H1 (cell line): ENCODE results near the gene PPP2R2C. TPM values are rescaled to one million over a fixed set of nuclear protein-coding genes. Genes with fewer than 3 reads are reported as not detected.

Source experiments
- CTCF ChIA-PET: fragments of 300-600 bp; sonication (Branson Sonifier 250); formaldehyde crosslinking; loops from one replicate; lab custom pipeline; 2021; ENCODE audit not compliant: partially characterized antibody; lab: Charles Lee
- POLR2A ChIA-PET: fragments of 300-600 bp; sonication (Branson Sonifier 250); formaldehyde crosslinking; loops from one replicate; lab custom pipeline; 2021; ENCODE audit warnings: inconsistent platforms; ENCODE audit not compliant: partially characterized antibody; lab: Charles Lee
- DNase-seq, 2 experiments: peaks; one replicate each; pipeline versions ENCODE4 v3.0.0 to v3.0.0-alpha.2; 2010 to 2022; ENCODE audit warnings: low spot score in 2 of 2, low read depth in 1 of 2, mixed read lengths in 1 of 2
- FAIRE-seq: peaks from 2 replicates; lab custom pipeline; 2011; peaks lifted over from hg19 to GRCh38; lab: Jason Lieb, UNC
- H2AFZ ChIP-seq: 2 replicates; pipeline ENCODE4 v1.8.1; 2012; ENCODE audit warnings: low read length, inconsistent platforms
- H2AK5ac ChIP-seq: 2 replicates; pipeline ENCODE4 v1.6.1; 2013; ENCODE audit warnings: low read depth, low read length
- H2BK120ac ChIP-seq: replicated peaks from 2 replicates; pipeline ENCODE3; 2013; ENCODE audit warnings: low read depth, low read length, inconsistent platforms
- H2BK12ac ChIP-seq: 2 replicates; pipeline ENCODE4 v1.6.1; 2013; ENCODE audit warnings: low read depth, low read length
- H2BK15ac ChIP-seq: 2 replicates; pipeline ENCODE4 v1.6.1; 2013; ENCODE audit warnings: low read length
- H2BK20ac ChIP-seq: 2 replicates; pipeline ENCODE4 v1.6.1; 2013; ENCODE audit warnings: low read length
- H2BK5ac ChIP-seq: 2 replicates; pipeline ENCODE4 v1.6.1; 2013; ENCODE audit warnings: low read depth, low read length
- H3K14ac ChIP-seq: 2 replicates; pipeline ENCODE4 v1.6.1; 2013; ENCODE audit warnings: inconsistent platforms; ENCODE audit not compliant: insufficient read length
- H3K18ac ChIP-seq: 2 replicates; pipeline ENCODE4 v1.6.1; 2013; ENCODE audit warnings: low read length; ENCODE audit errors: extremely low read depth
- H3K23ac ChIP-seq: 2 replicates; pipeline ENCODE4 v1.6.1; 2013; ENCODE audit warnings: inconsistent platforms; ENCODE audit not compliant: insufficient read length
- H3K23me2 ChIP-seq: 2 replicates; pipeline ENCODE4 v1.6.1; 2013; ENCODE audit warnings: low read depth, low read length
- H3K27ac ChIP-seq: 2 replicates; pipeline ENCODE4 v1.6.1; 2011; ENCODE audit warnings: low read depth, low read length, inconsistent platforms
- H3K27me3 ChIP-seq, 4 experiments: replicated peaks in 1 of 4; 1 replicate in 1 of 4; 2 replicates in 3 of 4; pipeline versions ENCODE4 v1.6.1 to v1.8.1; 2011 to 2013; ENCODE audit warnings: low read length in 3 of 4, mild to moderate bottlenecking in 3 of 4, inconsistent platforms in 2 of 4, mixed read lengths in 2 of 4, moderate library complexity in 1 of 4; ENCODE audit not compliant: control insufficient read depth in 3 of 4, insufficient read depth in 3 of 4; ENCODE audit errors: extremely low read depth in 1 of 4
- H3K36me3 ChIP-seq, 4 experiments: 2 replicates each; pipeline versions ENCODE4 v1.6.1 to v1.8.1; 2011 to 2013; ENCODE audit warnings: mild to moderate bottlenecking in 4 of 4, low read length in 3 of 4, moderate library complexity in 2 of 4, control low read depth in 1 of 4, inconsistent platforms in 1 of 4; ENCODE audit not compliant: insufficient read depth in 4 of 4, control insufficient read depth in 2 of 4
- H3K4ac ChIP-seq: replicated peaks from 2 replicates; pipeline ENCODE3; 2013; ENCODE audit warnings: low read length, low read depth, mixed read lengths, inconsistent platforms; ENCODE audit not compliant: insufficient read length
- H3K4me1 ChIP-seq, 4 experiments: replicated peaks in 1 of 4; 1 replicate in 1 of 4; 2 replicates in 3 of 4; pipeline versions ENCODE4 v1.6.1 to v1.8.1; 2011 to 2013; ENCODE audit warnings: low read length in 3 of 4, inconsistent platforms in 2 of 4, mixed read lengths in 1 of 4; ENCODE audit not compliant: insufficient read depth in 4 of 4, control insufficient read depth in 3 of 4
- H3K4me2 ChIP-seq, 2 experiments: 2 replicates each; pipeline versions ENCODE4 v1.6.1 to v1.8.1; 2011 to 2013; ENCODE audit warnings: low read depth in 2 of 2, low read length in 2 of 2, control low read depth in 1 of 2, inconsistent platforms in 1 of 2, mild to moderate bottlenecking in 1 of 2; ENCODE audit not compliant: insufficient read depth in 1 of 2
- H3K4me3 ChIP-seq, 4 experiments: fragments of 200-600, 300-600 bp in 1 of 4; sonication (generic), shearing (Covaris generic), sonication (Bioruptor Twin) in 1 of 4; 2 replicates each; pipeline versions ENCODE4 v1.5.1 to v1.8.1; 2011 to 2016; ENCODE audit warnings: low read length in 4 of 4, low read depth in 3 of 4, control low read depth in 2 of 4, inconsistent platforms in 2 of 4, mild to moderate bottlenecking in 2 of 4, mixed read lengths in 1 of 4, moderate library complexity in 1 of 4; ENCODE audit not compliant: insufficient read depth in 2 of 4; ENCODE audit errors: extremely low read depth in 1 of 4
- H3K56ac ChIP-seq: replicated peaks from 2 replicates; pipeline ENCODE3; 2013; ENCODE audit warnings: low read depth, mild to moderate bottlenecking, mixed read lengths, low read length, inconsistent platforms; ENCODE audit not compliant: insufficient read length
- H3K79me1 ChIP-seq: 2 replicates; pipeline ENCODE4 v1.6.1; 2013; ENCODE audit warnings: low read depth, low read length, control low read depth
- H3K79me2 ChIP-seq, 2 experiments: 2 replicates each; pipeline versions ENCODE4 v1.6.1 to v1.8.1; 2012 to 2013; ENCODE audit warnings: low read length in 2 of 2, mild to moderate bottlenecking in 2 of 2, inconsistent platforms in 1 of 2; ENCODE audit not compliant: insufficient read depth in 2 of 2, control insufficient read depth in 1 of 2
- H3K9ac ChIP-seq, 4 experiments: replicated peaks in 1 of 4; 1 replicate in 1 of 4; 2 replicates in 3 of 4; pipeline versions ENCODE4 v1.6.1 to v1.8.1; 2011 to 2013; ENCODE audit warnings: low read depth in 3 of 4, low read length in 3 of 4, control low read depth in 2 of 4, mild to moderate bottlenecking in 2 of 4, moderate library complexity in 2 of 4, inconsistent platforms in 1 of 4; ENCODE audit errors: extremely low read depth in 1 of 4
- H3K9me3 ChIP-seq, 2 experiments: 2 replicates each; pipeline versions ENCODE4 v1.6.1 to v1.8.1; 2012 to 2013; ENCODE audit warnings: mild to moderate bottlenecking in 2 of 2, moderate library complexity in 2 of 2, control low read depth in 1 of 2, inconsistent platforms in 1 of 2, low read depth in 1 of 2, low read length in 1 of 2, mixed read lengths in 1 of 2; ENCODE audit not compliant: insufficient read depth in 2 of 2
- H4K20me1 ChIP-seq, 2 experiments: replicated peaks in 1 of 2; 2 replicates each; pipeline versions ENCODE3 to v1.8.1; 2011 to 2013; ENCODE audit warnings: inconsistent platforms in 2 of 2, low read length in 2 of 2, mild to moderate bottlenecking in 1 of 2; ENCODE audit not compliant: insufficient read depth in 2 of 2, control insufficient read depth in 1 of 2
- H4K5ac ChIP-seq: 2 replicates; pipeline ENCODE4 v1.6.1; 2013; ENCODE audit warnings: low read length, low read depth, mixed read lengths, inconsistent platforms; ENCODE audit not compliant: insufficient read length
- H4K8ac ChIP-seq: 2 replicates; pipeline ENCODE4 v1.8.0; 2013; ENCODE audit warnings: mild to moderate bottlenecking, moderate library complexity, low read length, inconsistent platforms; ENCODE audit not compliant: insufficient read depth; ENCODE audit errors: extremely low read depth
- H4K91ac ChIP-seq: replicated peaks from 2 replicates; pipeline ENCODE3; 2013; ENCODE audit warnings: low read length, mixed read lengths, inconsistent platforms; ENCODE audit not compliant: insufficient read length
- CEBPB ChIP-seq: IDR thresholded peaks from 2 replicates; pipeline ENCODE4 v1.6.1; 2012; ENCODE audit warnings: low read depth, low read length
- CHD1 ChIP-seq: IDR thresholded peaks from 2 replicates; pipeline ENCODE4 v1.6.1; 2012; ENCODE audit warnings: low read depth, low read length, improper control_type of control experiment
- FOSL1 ChIP-seq: IDR thresholded peaks from 2 replicates; pipeline ENCODE4 v1.6.1; 2011; ENCODE audit warnings: mild to moderate bottlenecking, low read depth, low read length, moderate library complexity; ENCODE audit not compliant: insufficient read depth
- GTF2F1 ChIP-seq: IDR thresholded peaks from 2 replicates; pipeline ENCODE4 v1.6.1; 2012; ENCODE audit warnings: low read depth, low read length, improper control_type of control experiment, borderline replicate concordance
- HDAC2 ChIP-seq, 2 experiments: fragments of 300-600 bp in 1 of 2; sonication (generic) in 1 of 2; IDR thresholded peaks; 2 replicates each; pipeline ENCODE4 v1.6.1; 2011 to 2012; ENCODE audit warnings: low read depth in 2 of 2, low read length in 2 of 2, mild to moderate bottlenecking in 2 of 2, moderate library complexity in 2 of 2, borderline replicate concordance in 1 of 2, inconsistent platforms in 1 of 2
- HDAC6 ChIP-seq: IDR thresholded peaks from one replicate; pipeline ENCODE4 v1.7.1; 2012; ENCODE audit warnings: low read depth, mild to moderate bottlenecking, inconsistent platforms, low read length, moderate library complexity
- MAX ChIP-seq: IDR thresholded peaks from 2 replicates; pipeline ENCODE4 v1.6.1; 2012; ENCODE audit warnings: inconsistent platforms
- NRF1 ChIP-seq: IDR thresholded peaks from 2 replicates; pipeline ENCODE4 v1.6.1; 2011; ENCODE audit warnings: mild to moderate bottlenecking, low read depth, low read length, improper control_type of control experiment
- RNF2 ChIP-seq: fragments of 200-900, 300-1000 bp; sonication (generic); IDR thresholded peaks from 2 replicates; pipeline ENCODE4 v1.7.1; 2016; ENCODE audit warnings: borderline replicate concordance, low read depth, mild to moderate bottlenecking, antibody characterized with exemption, low read length; ENCODE audit not compliant: poor library complexity, severe bottlenecking; ENCODE audit errors: missing control alignments
- SIX5 ChIP-seq: IDR thresholded peaks from 2 replicates; pipeline ENCODE4 v1.6.1; 2011; ENCODE audit warnings: mild to moderate bottlenecking, low read depth, low read length
- SP1 ChIP-seq: IDR thresholded peaks from 2 replicates; pipeline ENCODE4 v1.6.1; 2011; ENCODE audit warnings: low read depth, low read length
- SP2 ChIP-seq: IDR thresholded peaks from 2 replicates; pipeline ENCODE4 v1.6.1; 2012; ENCODE audit warnings: mild to moderate bottlenecking, low read length, inconsistent platforms
- TCF12 ChIP-seq: IDR thresholded peaks from 2 replicates; pipeline ENCODE4 v1.6.1; 2011; ENCODE audit warnings: low read depth, mild to moderate bottlenecking, low read length
- WGBS, 2 experiments: shearing (Covaris generic) in 1 of 2; methylation state at CpG; one replicate each; pipeline versions ENCODE4 v1.1.6 to v1.1.7; 2013 to 2015; ENCODE audit warnings: low lambda C conversion rate in 2 of 2, mixed read lengths in 2 of 2, inconsistent platforms in 1 of 2, low coverage in 1 of 2, missing lambda C conversion rate in 1 of 2; ENCODE audit not compliant: insufficient replicate concordance in 2 of 2, insufficient coverage in 1 of 2, insufficient read length in 1 of 2; ENCODE audit errors: extremely low coverage in 1 of 2, missing lambda C conversion rate in 1 of 2; 5-methylcytosine and 5-hydroxymethylcytosine counted together
- polyA plus RNA-seq, 7 experiments: library from polyadenylated mRNA; depleted of rRNA in 3 of 7; stranded (reverse) in 5 of 7; unstranded in 2 of 7; fragments of >200 nt in 5 of 7; fragments of 200-250 nt in 2 of 7; gene quantifications; 1 replicate in 5 of 7; 2 replicates in 1 of 7; 4 replicates in 1 of 7; pipeline versions ENCODE4 v1.2.1 to v1.2.3, GENCODE V29; 2011 to 2013; ENCODE audit warnings: missing spikeins in 2 of 7, mixed read lengths in 2 of 7
- total RNA-seq: library from RNA; stranded (reverse); fragmentation: NEBNext Ultra II Directional; extraction: Animal tissue kit (Norgen Biotek cat#: 25700); gene quantifications from 2 replicates; pipeline ENCODE4 v1.2.1, GENCODE V29; 2021

Gene PPP2R2C
- total and polyA plus RNA-seq, 2 of the 8 experiments (the other 6 are each of a cell fraction or from before 2014, with no cell fraction given): 6.4 TPM

- H3K4me3 ChIP-seq: no peak overlapping the region
- no peak overlapping the region for H2AK5ac ChIP-seq
- no peak overlapping the region for H3K9ac ChIP-seq
- no peak overlapping the region for H3K27ac ChIP-seq
- no peak overlapping the region for H2BK20ac ChIP-seq
- H4K20me1 ChIP-seq: no peaks in the 10 kb centered on the region
- no peak overlapping the region for H2AFZ ChIP-seq
- H3K23me2 ChIP-seq: no peaks in the 10 kb centered on the region
- H3K27me3 ChIP-seq: no peaks in the 10 kb centered on the region
- WGBS, 2 experiments: 89% methylated on average over 17 of the region's 17 CpGs; no CpG with 5 or more reads in 1 of the 2 experiments
- H2BK12ac ChIP-seq: no peak overlapping the region
- H3K56ac ChIP-seq: no peak overlapping the region
- DNase-seq (no peak), FAIRE-seq (no peak)
- no peak overlapping the region for H2BK120ac ChIP-seq
- CTCF ChIA-PET: interaction anchor here (0.8 to 1.8 kb wide), 3 partner anchors 12 to 151 kb away, joined by 3 to 6 read pairs (median 4); no protein-coding TSS in a partner anchor
- H3K4me1 ChIP-seq: peaks cover 0 to 2% (median under 1%) of the 10 kb centered on the region in 4 experiments; a peak in 2 of 7 replicates
- H4K8ac ChIP-seq: no peak overlapping the region
- POLR2A ChIA-PET: no interaction called here
- H3K36me3 ChIP-seq: no peaks in the 10 kb centered on the region
- H3K79me1 ChIP-seq: no peaks in the 10 kb centered on the region
- H2BK5ac ChIP-seq: no peak overlapping the region
- H4K91ac ChIP-seq: no peak overlapping the region
- H3K4ac ChIP-seq: no peak overlapping the region
- H3K79me2 ChIP-seq: no peaks in the 10 kb centered on the region
- no peak overlapping the region for H3K14ac ChIP-seq
- H3K9me3 ChIP-seq: no peaks in the 10 kb centered on the region
- no peak overlapping the region for H2BK15ac ChIP-seq
- no peak overlapping the region for H4K5ac ChIP-seq
- H3K23ac ChIP-seq: no peak overlapping the region
- H3K4me2 ChIP-seq: no peak overlapping the region
- H3K18ac ChIP-seq: no peak overlapping the region
- TF ChIP-seq TCF12: no peak
- no peak for TF ChIP-seq CHD1
- no peak for TF ChIP-seq HDAC2 (IDR thresholded peaks at IDR 0.05; ENCODE audit: borderline replicate concordance in 1 of 2, low read depth in 2 of 2, low read length in 2 of 2)
- TF ChIP-seq MAX: no peak
- TF ChIP-seq SP1: no peak
- TF ChIP-seq SIX5: no peak
- TF ChIP-seq RNF2: no peak
- TF ChIP-seq HDAC6: no peak
- no peak for TF ChIP-seq CEBPB
- no peak for TF ChIP-seq SP2
- no peak for TF ChIP-seq FOSL1
- TF ChIP-seq NRF1: no peak
- TF ChIP-seq GTF2F1: no peak
Observed at GRCh38 chr4:6395466-6396228, 76.8 kb downstream of the PPP2R2C start.
